CD4-positive, alpha-beta T cell (primary cell): Measurements from ENCODE around the gene VNN1. TPM values are rescaled to one million over a fixed set of nuclear protein-coding genes. Genes with fewer than 3 reads are reported as not detected.

Experiments used
- ATAC-seq: fragments of 200-7000 bp; cut with Tn5 transposase; one replicate; pipeline ENCODE4 v1.10.0; 2022; ENCODE audit warnings: mild to moderate bottlenecking; ENCODE audit not compliant: poor library complexity
- CTCF ChIA-PET: fragments of 350-600 bp; sonication (Branson Sonifier 250); formaldehyde crosslinking; loops from one replicate; lab custom pipeline; 2021; ENCODE audit warnings: antibody characterized with exemption, inconsistent platforms; lab: Charles Lee
- POLR2A ChIA-PET: fragments of 350-600 bp; sonication (Branson Sonifier 250); formaldehyde crosslinking; loops from one replicate; lab custom pipeline; 2021; ENCODE audit warnings: antibody characterized with exemption, inconsistent platforms; lab: Charles Lee
- DNase-seq, 14 experiments: peaks; one replicate each; pipeline ENCODE4 v3.0.0-alpha.2; 2013 to 2020; ENCODE audit warnings: mixed read lengths in 2 of 14
- H3K27ac ChIP-seq, 2 donors: one replicate each; pipeline versions ENCODE4 v1.5.1 to v1.7.0; 2013; ENCODE audit warnings: low read length in 2 of 2, low read depth in 1 of 2, mild to moderate bottlenecking in 1 of 2
- H3K27me3 ChIP-seq, 2 experiments: 1 replicate in 1 of 2; 2 replicates in 1 of 2; pipeline versions ENCODE4 v1.6.1 to v1.7.0; 2013; ENCODE audit warnings: low read length in 2 of 2, control low read depth in 1 of 2, mild to moderate bottlenecking in 1 of 2, moderate library complexity in 1 of 2; ENCODE audit not compliant: insufficient read depth in 2 of 2, control insufficient read depth in 1 of 2
- H3K36me3 ChIP-seq: one replicate; pipeline ENCODE4 v1.6.1; 2013; ENCODE audit warnings: low read length, control low read depth; ENCODE audit not compliant: insufficient read depth
- H3K4me1 ChIP-seq: one replicate; pipeline ENCODE4 v1.6.1; 2013; ENCODE audit warnings: low read length, control low read depth; ENCODE audit not compliant: insufficient read depth
- H3K4me3 ChIP-seq: one replicate; pipeline ENCODE4 v1.5.1; 2013; ENCODE audit warnings: mild to moderate bottlenecking, low read length, moderate library complexity
- H3K9me3 ChIP-seq, 2 experiments: 1 replicate in 1 of 2; 2 replicates in 1 of 2; pipeline versions ENCODE4 v1.6.1 to v1.7.0; 2013; ENCODE audit warnings: low read length in 2 of 2, mild to moderate bottlenecking in 2 of 2, control low read depth in 1 of 2, moderate library complexity in 1 of 2; ENCODE audit not compliant: control insufficient read depth in 1 of 2, insufficient read depth in 1 of 2
- H3K27ac Mint-ChIP-seq: one replicate; pipeline ENCODE4 v1.8.0; 2020; ENCODE audit warnings: mixed read lengths
- H3K27me3 Mint-ChIP-seq: one replicate; pipeline ENCODE4 v1.8.0; 2021; ENCODE audit warnings: mixed read lengths
- H3K36me3 Mint-ChIP-seq: one replicate; pipeline ENCODE4 v1.8.0; 2021; ENCODE audit warnings: low read depth, mixed read lengths
- H3K4me1 Mint-ChIP-seq: one replicate; pipeline ENCODE4 v1.8.0; 2021; ENCODE audit warnings: low read depth, mixed read lengths
- H3K4me3 Mint-ChIP-seq: one replicate; pipeline ENCODE4 v1.8.0; 2020; ENCODE audit warnings: mild to moderate bottlenecking, mixed read lengths
- H3K9me3 Mint-ChIP-seq: one replicate; pipeline ENCODE4 v1.8.0; 2020; ENCODE audit warnings: mixed read lengths
- intact Hi-C, 2 experiments: fragments of 100-400 bp; cut with DNase I in 1 of 2; cut with micrococcal nuclease in 1 of 2; formaldehyde crosslinking; loops; one replicate each; pipeline versions ENCODE4 v1.15.1 to v1.9.0; 2023 to 2025; cut with DNase I, micrococcal nuclease
- total RNA-seq, 174 experiments: library from RNA in 2 of 174; stranded (reverse) in 2 of 174; gene quantifications; one replicate each; pipeline ENCODE4 v1.2.3 and lab custom pipeline; 2021 to 2026
- TF ChIP-seq, protein P1 (sequence below): fragments of 200-600 bp; IDR thresholded peaks from one replicate; pipeline ENCODE4 v1.8.0; 2022; ENCODE audit warnings: antibody characterized with exemption, mild to moderate bottlenecking

The VNN1 gene
- total RNA-seq, 2 experiments from 2014 or later: not detected

DNA sequence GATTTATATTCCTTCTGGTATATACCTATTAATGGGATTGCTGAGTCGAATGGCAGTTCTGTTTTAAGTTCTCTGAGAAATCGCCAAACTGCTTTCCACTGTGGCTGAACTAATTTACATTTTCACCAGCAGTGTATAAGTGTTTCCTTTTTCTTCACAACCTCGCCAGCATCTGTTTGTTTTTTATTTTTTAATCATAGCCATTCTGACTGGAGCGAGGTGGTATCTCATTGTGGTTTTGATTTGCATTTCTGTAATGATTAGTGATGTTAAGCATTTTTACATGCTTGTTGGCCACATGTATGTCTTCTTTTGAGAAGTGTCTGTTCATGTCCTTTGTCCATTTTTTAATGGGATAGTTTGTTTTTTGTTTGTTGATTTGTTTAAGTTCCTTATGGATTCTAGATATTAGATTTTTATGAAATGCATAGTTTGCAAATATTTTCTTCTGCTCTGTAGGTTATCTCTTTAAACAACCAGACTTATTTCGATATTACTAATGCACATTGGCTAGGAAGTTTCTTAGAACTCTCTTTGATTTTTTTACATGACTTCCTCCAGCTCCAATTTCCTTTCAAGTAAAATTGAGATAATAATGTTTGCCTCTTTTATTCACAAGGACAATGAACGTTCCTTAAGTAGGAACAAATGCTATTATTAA, 12.2 kb upstream of the VNN1 start:
- TF ChIP-seq, protein P1, sequence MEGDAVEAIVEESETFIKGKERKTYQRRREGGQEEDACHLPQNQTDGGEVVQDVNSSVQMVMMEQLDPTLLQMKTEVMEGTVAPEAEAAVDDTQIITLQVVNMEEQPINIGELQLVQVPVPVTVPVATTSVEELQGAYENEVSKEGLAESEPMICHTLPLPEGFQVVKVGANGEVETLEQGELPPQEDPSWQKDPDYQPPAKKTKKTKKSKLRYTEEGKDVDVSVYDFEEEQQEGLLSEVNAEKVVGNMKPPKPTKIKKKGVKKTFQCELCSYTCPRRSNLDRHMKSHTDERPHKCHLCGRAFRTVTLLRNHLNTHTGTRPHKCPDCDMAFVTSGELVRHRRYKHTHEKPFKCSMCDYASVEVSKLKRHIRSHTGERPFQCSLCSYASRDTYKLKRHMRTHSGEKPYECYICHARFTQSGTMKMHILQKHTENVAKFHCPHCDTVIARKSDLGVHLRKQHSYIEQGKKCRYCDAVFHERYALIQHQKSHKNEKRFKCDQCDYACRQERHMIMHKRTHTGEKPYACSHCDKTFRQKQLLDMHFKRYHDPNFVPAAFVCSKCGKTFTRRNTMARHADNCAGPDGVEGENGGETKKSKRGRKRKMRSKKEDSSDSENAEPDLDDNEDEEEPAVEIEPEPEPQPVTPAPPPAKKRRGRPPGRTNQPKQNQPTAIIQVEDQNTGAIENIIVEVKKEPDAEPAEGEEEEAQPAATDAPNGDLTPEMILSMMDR: no peak
- ChIA-PET CTCF (no interaction called here), POLR2A (no interaction called here)
- no peak overlapping the region for H3K27ac Mint-ChIP-seq
- H3K4me1 Mint-ChIP-seq: no peaks in the 10 kb centered on the region
- Histone ChIP-seq H3K4me3 (no peak overlapping the region), H3K27me3 (no peaks in the 10 kb centered on the region), H3K36me3 (no peaks in the 10 kb centered on the region), H3K4me1 (no peaks in the 10 kb centered on the region), H3K27ac (no peak overlapping the region), H3K9me3 (no peaks in the 10 kb centered on the region)
- DNase-seq (no peak), ATAC-seq (no peak)
- H3K36me3 Mint-ChIP-seq: no peaks in the 10 kb centered on the region
- intact Hi-C loops: no loop called here
- H3K9me3 Mint-ChIP-seq: no peaks in the 10 kb centered on the region
- H3K4me3 Mint-ChIP-seq: no peak overlapping the region
- H3K27me3 Mint-ChIP-seq: no peaks in the 10 kb centered on the region

DNA sequence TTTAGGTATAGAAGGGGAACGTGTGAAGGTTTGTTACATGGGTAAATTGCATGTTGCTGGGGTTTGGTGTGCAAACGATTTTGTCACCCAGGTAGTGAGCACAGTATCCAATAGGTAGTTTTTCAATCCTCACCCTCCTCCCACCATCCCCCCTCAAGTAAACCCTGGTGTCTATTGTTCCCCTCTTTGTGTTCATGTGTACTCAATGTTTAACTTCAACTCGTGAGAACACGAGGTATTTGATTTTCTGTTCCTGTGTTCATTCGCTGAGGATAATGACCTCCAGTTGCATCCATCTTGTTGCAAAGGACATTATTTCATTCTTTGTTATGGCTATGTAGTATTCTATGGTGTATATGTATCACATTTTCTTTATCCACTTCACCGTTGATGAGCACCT, 11.6 kb upstream of the VNN1 start:
- Mint-ChIP-seq H3K9me3 (no peaks in the 10 kb centered on the region), H3K27ac (no peak overlapping the region), H3K36me3 (no peaks in the 10 kb centered on the region), H3K27me3 (no peaks in the 10 kb centered on the region), H3K4me1 (no peaks in the 10 kb centered on the region), H3K4me3 (no peak overlapping the region)
- H3K9me3 ChIP-seq: no peaks in the 10 kb centered on the region
- no peaks in the 10 kb centered on the region for H3K4me1 ChIP-seq
- intact Hi-C loops: no loop called here
- CTCF ChIA-PET: no interaction called here
- no peaks in the 10 kb centered on the region for H3K36me3 ChIP-seq
- POLR2A ChIA-PET: no interaction called here
- DNase-seq: no peak
- no peaks in the 10 kb centered on the region for H3K27me3 ChIP-seq
- TF ChIP-seq, protein P1: no peak
- no peak overlapping the region for H3K27ac ChIP-seq
- H3K4me3 ChIP-seq: no peak overlapping the region
- ATAC-seq: no peak

DNA sequence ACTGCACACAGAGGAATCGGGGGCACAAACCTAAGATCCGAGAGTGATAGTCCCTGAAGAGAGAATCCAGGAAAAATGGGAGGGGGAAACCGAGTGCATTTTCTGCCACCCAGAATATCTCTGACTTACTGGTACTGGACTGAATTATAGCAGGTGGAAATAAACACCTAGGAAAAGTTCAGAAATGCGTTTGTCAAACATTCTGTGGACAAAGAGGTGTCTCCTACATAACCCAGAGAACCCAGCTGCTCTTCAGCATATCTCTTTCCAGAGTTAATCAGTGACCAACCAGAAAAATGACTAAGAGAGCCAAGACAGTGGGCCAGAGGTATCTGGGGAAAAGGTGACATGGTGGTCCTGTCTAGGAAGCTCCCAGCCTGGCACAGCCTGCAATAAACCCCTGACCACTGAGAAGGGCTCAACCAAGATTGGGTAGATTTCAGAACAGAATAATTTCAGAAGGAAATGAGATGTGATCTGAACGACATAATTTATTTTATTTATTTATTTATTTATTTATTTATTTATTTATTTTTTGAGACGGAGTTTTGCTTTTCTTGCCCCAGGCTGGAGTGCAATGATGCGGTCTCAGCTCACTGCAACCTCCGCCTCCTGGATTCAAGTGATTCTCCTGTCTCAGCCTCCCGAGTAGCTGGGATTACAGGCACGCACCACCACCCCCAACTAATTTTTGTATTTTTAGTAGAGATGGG, 6.0 kb upstream of the VNN1 start:
- CTCF ChIA-PET: no interaction called here
- ATAC-seq (no peak), DNase-seq (no peak)
- H3K9me3 ChIP-seq: no peaks in the 10 kb centered on the region
- no peak overlapping the region for H3K4me3 ChIP-seq
- Mint-ChIP-seq H3K27me3 (no peaks in the 10 kb centered on the region), H3K36me3 (no peaks in the 10 kb centered on the region), H3K9me3 (no peaks in the 10 kb centered on the region), H3K4me1 (no peaks in the 10 kb centered on the region), H3K27ac (no peak overlapping the region), H3K4me3 (no peak overlapping the region)
- TF ChIP-seq, protein P1: no peak
- H3K36me3 ChIP-seq: no peaks in the 10 kb centered on the region
- intact Hi-C loops: no loop called here
- H3K27ac ChIP-seq: no peak overlapping the region
- no peaks in the 10 kb centered on the region for H3K4me1 ChIP-seq
- no peaks in the 10 kb centered on the region for H3K27me3 ChIP-seq
- POLR2A ChIA-PET: no interaction called here
